K562 (cell line): ENCODE results near the gene MAGI2. TPM values are rescaled to one million over a fixed set of nuclear protein-coding genes. Genes with fewer than 3 reads are reported as not detected.

Source experiments
- EHMT2 ChIP-seq: fragments of 450-650 bp; IDR thresholded peaks from 2 replicates; pipeline ENCODE4 v1.6.1; 2018; ENCODE audit warnings: antibody characterized with exemption
- KDM4B ChIP-seq, 2 experiments: fragments of 450-650 bp in 1 of 2; sonication (generic) in 1 of 2; IDR thresholded peaks; 2 replicates each; pipeline ENCODE4 v1.6.1; 2016 to 2017; ENCODE audit warnings: borderline replicate concordance in 2 of 2, antibody characterized with exemption in 1 of 2, low read depth in 1 of 2, mild to moderate bottlenecking in 1 of 2
- MBD2 ChIP-seq: sonication (generic); IDR thresholded peaks from 2 replicates; pipeline ENCODE4 v1.6.1; 2016; ENCODE audit warnings: low read depth, borderline replicate concordance
- PHF21A ChIP-seq: fragments of 450-650 bp; IDR thresholded peaks from 2 replicates; pipeline ENCODE4 v1.6.1; 2017; ENCODE audit warnings: low read depth, borderline replicate concordance
- RAD51 ChIP-seq: fragments of 450-650 bp; IDR thresholded peaks from 2 replicates; pipeline ENCODE4 v1.7.1; 2016; ENCODE audit warnings: low read depth, mild to moderate bottlenecking, borderline replicate concordance
- REST ChIP-seq, 2 experiments: fragments of 450-650 bp; formaldehyde crosslinking in 1 of 2; IDR thresholded peaks; 2 replicates each; pipeline versions ENCODE4 v1.4.0 to v1.6.1; 2014 to 2020; ENCODE audit warnings: mild to moderate bottlenecking in 2 of 2, borderline replicate concordance in 1 of 2, low read depth in 1 of 2
- SIX5 ChIP-seq, 2 experiments: IDR thresholded peaks; 2 replicates each; pipeline ENCODE4 v1.6.1; 2011; ENCODE audit warnings: low read length in 2 of 2, borderline replicate concordance in 1 of 2, low read depth in 1 of 2, mild to moderate bottlenecking in 1 of 2, moderate library complexity in 1 of 2; ENCODE audit not compliant: insufficient read depth in 1 of 2
- ZNF143 ChIP-seq: sonication (generic); formaldehyde crosslinking; IDR thresholded peaks from 2 replicates; pipeline ENCODE4 v1.9.0; 2022; ENCODE audit warnings: mild to moderate bottlenecking, missing genetic modification reagents
- polyA plus RNA-seq, 8 experiments: library from polyadenylated mRNA; depleted of rRNA in 4 of 8; stranded (reverse) in 5 of 8; unstranded in 3 of 8; fragments of >200 nt; fragmentation: Nextera tagmentation in 2 of 8; fragmentation: Illumina TruSeq in 1 of 8; extraction: Ambion mirVana in 2 of 8; extraction: Trizol in 1 of 8; gene quantifications; 2 replicates each; pipeline versions ENCODE4 v1.2.1 to v1.2.3, GENCODE V29; 2011 to 2014; ENCODE audit warnings: inconsistent platforms in 1 of 8, missing spikeins in 1 of 8
- total RNA-seq, 7 experiments: library from RNA; depleted of rRNA in 6 of 7; stranded (reverse); fragments of >200 nt in 6 of 7; fragmentation: Illumina TruSeq in 2 of 7; extraction: Trizol in 2 of 7; gene quantifications; 2 replicates each; pipeline versions ENCODE4 v1.2.1 to v1.2.3, GENCODE V29; 2011 to 2021; ENCODE audit warnings: low replicate concordance in 1 of 7
- TF ChIP-seq, protein P1 (sequence below): fragments of 450-650 bp; formaldehyde crosslinking; IDR thresholded peaks from 2 replicates; pipeline ENCODE4 v1.4.0; 2020; ENCODE audit warnings: mild to moderate bottlenecking, mixed read lengths

The MAGI2 gene
- total and polyA plus RNA-seq, 9 of the 15 experiments (the other 6 are each of a cell fraction or from before 2014, with no cell fraction given), result 0.27 to 1.4 (median 0.70) TPM

DNA sequence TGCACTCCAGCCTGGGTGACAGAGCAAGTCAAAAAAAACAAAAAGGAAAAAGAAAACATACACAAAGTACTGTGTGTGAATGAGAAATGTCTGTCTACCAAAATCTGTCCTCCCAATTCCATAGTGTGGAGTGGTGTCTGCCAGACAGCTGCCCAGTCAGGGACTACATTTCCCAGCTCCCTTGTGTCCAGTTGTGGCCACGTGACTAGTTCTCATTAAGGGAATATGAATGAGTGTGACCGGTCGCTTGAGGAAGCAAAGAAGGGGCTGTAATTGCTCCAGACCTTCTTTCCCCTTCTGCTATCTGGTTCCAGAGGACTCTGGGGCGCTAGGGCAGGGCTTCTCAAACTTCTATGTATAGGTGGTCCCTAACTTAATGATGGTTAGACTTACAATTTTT is 1450.8 kb downstream of the MAGI2 start (continued):
- TF ChIP-seq REST (IDR thresholded peaks at IDR 0.05; ENCODE audit: borderline replicate concordance) (0 out of 2 replicates have a peak, but pooled peaks have one; percentile 16), REST (CRISPR knock-in tag; IDR thresholded peaks at IDR 0.05; ENCODE audit: low read depth) (no peak), ZNF143 (CRISPR knock-in tag) (peak; percentile 75), KDM4B (IDR thresholded peaks at IDR 0.05; ENCODE audit: borderline replicate concordance in 2 of 2, low read depth in 1 of 2) (no peak), SIX5 (IDR thresholded peaks at IDR 0.05; ENCODE audit: borderline replicate concordance in 1 of 2, insufficient read depth in 1 of 2, low read depth in 1 of 2, low read length in 2 of 2) (peak; percentile 47 to 53; a peak in 2 of 4 replicates), PHF21A (no peak), RAD51 (peak; percentile 90), MBD2 (no peak), EHMT2 (no peak)
- TF ChIP-seq, protein P1, sequence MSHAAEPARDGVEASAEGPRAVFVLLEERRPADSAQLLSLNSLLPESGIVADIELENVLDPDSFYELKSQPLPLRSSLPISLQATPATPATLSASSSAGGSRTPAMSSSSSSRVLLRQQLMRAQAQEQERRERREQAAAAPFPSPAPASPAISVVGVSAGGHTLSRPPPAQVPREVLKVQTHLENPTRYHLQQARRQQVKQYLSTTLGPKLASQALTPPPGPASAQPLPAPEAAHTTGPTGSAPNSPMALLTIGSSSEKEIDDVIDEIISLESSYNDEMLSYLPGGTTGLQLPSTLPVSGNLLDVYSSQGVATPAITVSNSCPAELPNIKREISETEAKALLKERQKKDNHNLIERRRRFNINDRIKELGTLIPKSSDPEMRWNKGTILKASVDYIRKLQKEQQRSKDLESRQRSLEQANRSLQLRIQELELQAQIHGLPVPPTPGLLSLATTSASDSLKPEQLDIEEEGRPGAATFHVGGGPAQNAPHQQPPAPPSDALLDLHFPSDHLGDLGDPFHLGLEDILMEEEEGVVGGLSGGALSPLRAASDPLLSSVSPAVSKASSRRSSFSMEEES (CRISPR knock-in tag), result peak; percentile 36; the same call in 1 of the 2 replicates
